GM18870 (cell line): ENCODE data around the gene FAM81B.

Source experiments
- ATAC-seq: cut with Tn5 transposase; IDR thresholded peaks from one replicate; pipeline ENCODE4 v1.9.1; 2021; ENCODE audit warnings: moderate library complexity; ENCODE audit not compliant: unreplicated experiment

Gene FAM81B

GRCh38 chr5:95398989-95399388 is 7.8 kb downstream of the FAM81B start:
- no peak for ATAC-seq

GRCh38 chr5:95401626-95402025 is 10.5 kb downstream of the FAM81B start:
- ATAC-seq, result no peak

GRCh38 chr5:95403996-95404395 is 12.8 kb downstream of the FAM81B start:
- no peak for ATAC-seq

GRCh38 chr5:95406426-95407090 is 15.4 kb downstream of the FAM81B start:
- no peak for ATAC-seq

- no peak for ATAC-seq
Measured at GRCh38 chr5:95410279-95410678, 19.1 kb downstream of the FAM81B start.

- no peak for ATAC-seq
Measured at GRCh38 chr5:95411474-95411873, 20.3 kb downstream of the FAM81B start.

- ATAC-seq, result no peak
Measured at GRCh38 chr5:95414451-95414850, 23.3 kb downstream of the FAM81B start.

GRCh38 chr5:95417971-95418370 is 26.8 kb downstream of the FAM81B start:
- no peak for ATAC-seq

GRCh38 chr5:95422838-95423237 is 31.7 kb downstream of the FAM81B start:
- ATAC-seq, result no peak

GRCh38 chr5:95424016-95424415 is 32.9 kb downstream of the FAM81B start:
- ATAC-seq, result no peak

GRCh38 chr5:95424526-95424925 is 33.4 kb downstream of the FAM81B start:
- ATAC-seq, result no peak

- no peak for ATAC-seq
Measured at GRCh38 chr5:95426227-95426626, 35.1 kb downstream of the FAM81B start.

- ATAC-seq, result no peak
Measured at GRCh38 chr5:95432779-95433178, 41.6 kb downstream of the FAM81B start.

- ATAC-seq, result no peak
Measured at GRCh38 chr5:95439801-95440493, 48.8 kb downstream of the FAM81B start.

GRCh38 chr5:95440825-95441224 is 49.7 kb downstream of the FAM81B start:
- no peak for ATAC-seq

GRCh38 chr5:95441636-95442035 is 50.5 kb downstream of the FAM81B start:
- no peak for ATAC-seq

GRCh38 chr5:95445442-95445841 is 54.3 kb downstream of the FAM81B start:
- ATAC-seq, result no peak

- ATAC-seq, result no peak
Measured at GRCh38 chr5:95445995-95446394, 54.8 kb downstream of the FAM81B start.

- ATAC-seq, result no peak
Measured at GRCh38 chr5:95446560-95447221, 55.5 kb downstream of the FAM81B start.

GRCh38 chr5:95447961-95448360 is 56.8 kb downstream of the FAM81B start:
- ATAC-seq, result no peak

GRCh38 chr5:95448789-95449188 is 57.6 kb downstream of the FAM81B start:
- ATAC-seq, result no peak

- ATAC-seq, result no peak
Measured at GRCh38 chr5:95449460-95449859, 58.3 kb downstream of the FAM81B start.
